WTC11 (cell line): ENCODE measurements around the gene ENTHD1. TPM values are rescaled to one million over a fixed set of nuclear protein-coding genes. Genes with fewer than 3 reads are reported as not detected.

Source experiments
- ATAC-seq: fragments of 200-7000 bp; cut with Tn5 transposase; 2 replicates; pipeline ENCODE4 v1.10.0; 2021; ENCODE audit warnings: mild to moderate bottlenecking, moderate library complexity
- CTCF ChIA-PET: fragments of 300-600 bp; sonication (Branson Sonifier 250); formaldehyde crosslinking; loops from one replicate; lab custom pipeline; 2021; ENCODE audit warnings: antibody characterized with exemption; lab: Charles Lee
- POLR2A ChIA-PET: fragments of 350-600 bp; sonication (Branson Sonifier 250); formaldehyde crosslinking; loops from one replicate; lab custom pipeline; 2021; ENCODE audit warnings: antibody characterized with exemption; lab: Charles Lee
- DNase-seq: peaks from one replicate; pipeline ENCODE4 v3.0.0; 2021; ENCODE audit warnings: low spot score
- H3K27ac Mint-ChIP-seq: 2 replicates; pipeline ENCODE4 v1.8.0; 2021; ENCODE audit warnings: mixed read lengths
- H3K27me3 Mint-ChIP-seq: 2 replicates; pipeline ENCODE4 v1.8.0; 2021; ENCODE audit warnings: low read depth, mild to moderate bottlenecking, moderate library complexity, mixed read lengths
- H3K36me3 Mint-ChIP-seq: 2 replicates; pipeline ENCODE4 v1.8.0; 2021; ENCODE audit warnings: mixed read lengths
- H3K4me1 Mint-ChIP-seq: 2 replicates; pipeline ENCODE4 v1.8.0; 2022; ENCODE audit warnings: mixed read lengths
- H3K4me3 Mint-ChIP-seq: 2 replicates; pipeline ENCODE4 v1.8.0; 2021; ENCODE audit warnings: mild to moderate bottlenecking, moderate library complexity, mixed read lengths
- H3K9me3 Mint-ChIP-seq: 2 replicates; pipeline ENCODE4 v1.8.0; 2021; ENCODE audit warnings: mixed read lengths
- AFF4 ChIP-seq: sonication (generic); formaldehyde crosslinking; IDR thresholded peaks from 2 replicates; pipeline ENCODE4 v1.8.1; 2023; ENCODE audit warnings: mild to moderate bottlenecking, missing genetic modification reagents, borderline replicate concordance
- ARID4B ChIP-seq: sonication (generic); formaldehyde crosslinking; IDR thresholded peaks from 2 replicates; pipeline ENCODE4 v1.8.0; 2023; ENCODE audit warnings: missing genetic modification reagents, mild to moderate bottlenecking, borderline replicate concordance
- CREB1 ChIP-seq: sonication (generic); formaldehyde crosslinking; IDR thresholded peaks from 2 replicates; pipeline ENCODE4 v1.8.0; 2023; ENCODE audit warnings: mild to moderate bottlenecking, missing genetic modification reagents
- CREM ChIP-seq: sonication (generic); formaldehyde crosslinking; IDR thresholded peaks from 2 replicates; pipeline ENCODE4 v1.8.1; 2022; ENCODE audit warnings: mild to moderate bottlenecking, missing genetic modification reagents, moderate library complexity
- FOXP1 ChIP-seq: sonication (generic); formaldehyde crosslinking; IDR thresholded peaks from 2 replicates; pipeline ENCODE4 v1.8.0; 2022; ENCODE audit warnings: missing genetic modification reagents, mild to moderate bottlenecking, moderate library complexity, borderline replicate concordance
- FOXP4 ChIP-seq: sonication (generic); formaldehyde crosslinking; IDR thresholded peaks from 2 replicates; pipeline ENCODE4 v1.8.0; 2022; ENCODE audit warnings: mild to moderate bottlenecking, missing genetic modification reagents
- MLX ChIP-seq: sonication (generic); formaldehyde crosslinking; IDR thresholded peaks from 2 replicates; pipeline ENCODE4 v1.8.1; 2023; ENCODE audit warnings: mild to moderate bottlenecking, missing genetic modification reagents, moderate library complexity
- NR1H2 ChIP-seq: sonication (generic); formaldehyde crosslinking; IDR thresholded peaks from 2 replicates; pipeline ENCODE4 v1.9.0; 2021; ENCODE audit warnings: mild to moderate bottlenecking, moderate library complexity, missing genetic modification reagents
- NR2C2 ChIP-seq: sonication (generic); formaldehyde crosslinking; IDR thresholded peaks from 2 replicates; pipeline ENCODE4 v1.8.0; 2022; ENCODE audit warnings: mild to moderate bottlenecking, missing genetic modification reagents
- TEAD4 ChIP-seq: sonication (generic); formaldehyde crosslinking; IDR thresholded peaks from 2 replicates; pipeline ENCODE4 v1.8.0; 2022; ENCODE audit warnings: mild to moderate bottlenecking, missing genetic modification reagents
- ZBTB21 ChIP-seq: sonication (generic); formaldehyde crosslinking; IDR thresholded peaks from 2 replicates; pipeline ENCODE4 v1.8.1; 2023; ENCODE audit warnings: mild to moderate bottlenecking, missing genetic modification reagents, borderline replicate concordance
- ZNF232 ChIP-seq: sonication (generic); formaldehyde crosslinking; IDR thresholded peaks from 2 replicates; pipeline ENCODE4 v1.8.0; 2022; ENCODE audit warnings: mild to moderate bottlenecking, missing genetic modification reagents
- ZNF317 ChIP-seq: sonication (generic); formaldehyde crosslinking; IDR thresholded peaks from 2 replicates; pipeline ENCODE4 v1.8.1; 2023; ENCODE audit warnings: low read depth, mild to moderate bottlenecking, moderate library complexity, missing genetic modification reagents, borderline replicate concordance
- ZNF396 ChIP-seq: fragments of 250-450 bp; sonication (Bioruptor Pico); IDR thresholded peaks from 2 replicates; pipeline ENCODE4 v1.8.0; 2021; ENCODE audit warnings: mild to moderate bottlenecking, moderate library complexity, borderline replicate concordance
- ZNF423 ChIP-seq: fragments of 250-450 bp; sonication (Bioruptor Pico); IDR thresholded peaks from 2 replicates; pipeline ENCODE4 v2.1.2; 2022; ENCODE audit warnings: mild to moderate bottlenecking, moderate library complexity
- total RNA-seq: library from RNA; stranded (reverse); gene quantifications from 3 replicates; pipeline ENCODE4 v1.2.3, GENCODE V29; 2021

ENTHD1 gene
- total RNA-seq, 1 experiment from 2014 or later: not detected

- TF ChIP-seq ARID4B (no peak), TEAD4 (CRISPR knock-in tag) (no peak), MLX (CRISPR knock-in tag) (no peak), ZBTB21 (CRISPR knock-in tag) (no peak)
These were observed 73.3 kb downstream of the ENTHD1 start (continued) for GRCh38 chr22:39820256-39820655.

GRCh38 chr22:39819429-39819828, 74.1 kb downstream of the ENTHD1 start:
- ATAC-seq (no peak), DNase-seq (no peak)
- Mint-ChIP-seq H3K4me3 (no peak overlapping the region), H3K9me3 (no peaks in the 10 kb centered on the region), H3K36me3 (no peaks in the 10 kb centered on the region), H3K27me3 (peaks cover 6% of the 10 kb centered on the region), H3K27ac (no peak overlapping the region), H3K4me1 (no peaks in the 10 kb centered on the region)
- TF ChIP-seq ZNF317 (no peak), FOXP1 (CRISPR knock-in tag) (no peak), ZNF423 (no peak), CREM (CRISPR knock-in tag) (no peak), FOXP4 (CRISPR knock-in tag) (no peak), NR2C2 (CRISPR knock-in tag) (no peak), TEAD4 (CRISPR knock-in tag) (no peak), ZNF232 (CRISPR knock-in tag) (no peak), NR1H2 (CRISPR knock-in tag) (no peak), CREB1 (CRISPR knock-in tag) (no peak), AFF4 (CRISPR knock-in tag) (no peak), ZNF396 (CRISPR knock-in tag) (no peak), MLX (CRISPR knock-in tag) (no peak)
- ChIA-PET POLR2A (no interaction called here), CTCF (interaction anchor here (1.1 to 1.8 kb wide), 2 partner anchors 11 to 276 kb away, joined by 3 to 4 read pairs; no protein-coding TSS in a partner anchor)
